ENCODE results near the gene ARFGAP3. TPM values are rescaled to one million over a fixed set of nuclear protein-coding genes. Genes with fewer than 3 reads are reported as not detected.

Gene ARFGAP3
- total RNA-seq, 1 experiment from 2014 or later, result 15.0 TPM

GRCh38 chr22:42901790-42902508 is 44.9 kb upstream of the ARFGAP3 start:
- Histone ChIP-seq H2BK20ac (ENCODE audit: low read depth, low read length, poor library complexity, severe bottlenecking) (no peak overlapping the region), H3K23ac (ENCODE audit: insufficient read length, low read depth, low read length) (no peak overlapping the region), H2AK5ac (ENCODE audit: insufficient read length, low read length) (no peak overlapping the region), H3K79me1 (ENCODE audit: insufficient read depth, low read depth, low read length, poor library complexity, severe bottlenecking) (no peaks in the 10 kb centered on the region), H2BK15ac (ENCODE audit: low read depth, low read length) (no peak overlapping the region), H3K27me3 (ENCODE audit: insufficient read depth, low read length) (no peaks in the 10 kb centered on the region), H4K5ac (ENCODE audit: insufficient read length, low read depth, low read length) (no peak overlapping the region), H3K9ac (ENCODE audit: extremely low read depth, insufficient read length, low read length) (no peak overlapping the region), H3K56ac (ENCODE audit: insufficient read length, low read depth, low read length) (no peak overlapping the region), H3K14ac (ENCODE audit: insufficient read depth, low read length) (no peak overlapping the region; the same call in 1 of the 2 replicates), H3K18ac (ENCODE audit: insufficient read length, low read depth, low read length) (no peak overlapping the region), H2BK12ac (ENCODE audit: insufficient read length, low read depth, low read length) (no peak overlapping the region), H3K79me2 (ENCODE audit: insufficient read depth, low read length) (peaks cover 2% of the 10 kb centered on the region; the same call in 1 of the 2 replicates), H4K8ac (replicated peaks; ENCODE audit: insufficient read length, low read depth, low read length) (no peak overlapping the region), H2BK5ac (ENCODE audit: insufficient read length, low read length) (no peak overlapping the region), H3T11ph (ENCODE audit: low read length) (no peak overlapping the region), H3K4me1 (ENCODE audit: insufficient read depth, low read length) (no peaks in the 10 kb centered on the region), H4K20me1 (ENCODE audit: control insufficient read depth, insufficient read depth, insufficient read length) (no peaks in the 10 kb centered on the region), H4K91ac (ENCODE audit: insufficient read length, low read depth, low read length) (no peak overlapping the region), H3K23me2 (ENCODE audit: insufficient read length, low read depth, low read length, poor library complexity, severe bottlenecking) (no peaks in the 10 kb centered on the region), H2AFZ (ENCODE audit: low read length) (no peak overlapping the region), H2BK120ac (ENCODE audit: low read depth, low read length, poor library complexity, severe bottlenecking) (no peak overlapping the region), H3K27ac (ENCODE audit: insufficient read length, low read depth, low read length) (no peak overlapping the region), H3K4ac (ENCODE audit: low read depth, low read length) (no peak overlapping the region), H3K4me2 (ENCODE audit: insufficient read depth, insufficient read length, low read length) (no peak overlapping the region), H3K9me3 (ENCODE audit: control insufficient read depth, low read depth, low read length) (no peaks in the 10 kb centered on the region)
- no CpG with 5 or more reads among the region's 14 CpGs for WGBS (ENCODE audit: extremely low coverage, insufficient read length, low lambda C conversion rate)
- H3K4me1 Mint-ChIP-seq, result peaks cover 22 to 34% of the 10 kb centered on the region in 2 experiments
- H3K9me3 Mint-ChIP-seq, result no peaks in the 10 kb centered on the region
- no peak for DNase-seq
- TF ChIP-seq CTCF (conservative IDR thresholded peaks at IDR 0.05), result peak; percentile 56
- H3K27ac Mint-ChIP-seq, result peak overlapping the region in 1 of 3 experiments; percentile 66; a peak in 2 of 7 replicates
- no peak overlapping the region for H3K4me3 Mint-ChIP-seq
- H3K36me3 Mint-ChIP-seq (ENCODE audit: insufficient read depth in 1 of 3, low read depth in 3 of 3), result peaks cover 0 to 11% (median 0%) of the 10 kb centered on the region in 3 experiments; a peak in 3 of 7 replicates
- H3K27me3 Mint-ChIP-seq (ENCODE audit: low read depth), result no peaks in the 10 kb centered on the region

Measured in H9 (cell line).